ENCODE results near the gene RSPH1.

RSPH1 gene

GRCh38 chr21:42496120-42496838, at the start of gene RSPH1:
Gene RSPH1, minus strand, starts transcription at chr21:42496224. Its CDS starts 38 bp downstream, at chr21:42496186.
- peak; percentile 99 for DNase-seq

GRCh38 chr21:42545745-42546144, 49.7 kb upstream of the RSPH1 start:
- no peak for DNase-seq

- DNase-seq: no peak
These were observed 49.3 kb upstream of the RSPH1 start for GRCh38 chr21:42545317-42545716.

GRCh38 chr21:42544544-42544943, 48.5 kb upstream of the RSPH1 start:
- DNase-seq: no peak

GRCh38 chr21:42543106-42543847, 47.3 kb upstream of the RSPH1 start:
- DNase-seq: no peak

- no peak for DNase-seq
These were observed 46.6 kb upstream of the RSPH1 start for GRCh38 chr21:42542596-42542995.

- no peak for DNase-seq
These were observed 46.2 kb upstream of the RSPH1 start for GRCh38 chr21:42542196-42542595.

GRCh38 chr21:42541618-42542017, 45.6 kb upstream of the RSPH1 start:
- DNase-seq: no peak

- DNase-seq: no peak
These were observed 45.1 kb upstream of the RSPH1 start for GRCh38 chr21:42541174-42541573.

GRCh38 chr21:42540396-42540795, 44.4 kb upstream of the RSPH1 start:
- no peak for DNase-seq

- DNase-seq: peak in 1 of 3 donors; percentile 21
These were observed 43.9 kb upstream of the RSPH1 start for GRCh38 chr21:42539931-42540343.

- DNase-seq: no peak
These were observed 43.3 kb upstream of the RSPH1 start for GRCh38 chr21:42539342-42539741.

GRCh38 chr21:42538479-42539275, 42.7 kb upstream of the RSPH1 start:
- no peak for DNase-seq

- peak in 1 of 3 donors; percentile 33 for DNase-seq
These were observed 41.2 kb upstream of the RSPH1 start for GRCh38 chr21:42537106-42537742.

GRCh38 chr21:42536601-42537000, 40.6 kb upstream of the RSPH1 start:
- DNase-seq: no peak

- no peak for DNase-seq
These were observed 39.7 kb upstream of the RSPH1 start for GRCh38 chr21:42535602-42536171.

- peak; percentile 74 to 81 (median 78) for DNase-seq
These were observed 38.7 kb upstream of the RSPH1 start for GRCh38 chr21:42534421-42535378.

- DNase-seq: no peak
These were observed 37.9 kb upstream of the RSPH1 start for GRCh38 chr21:42533963-42534355.

GRCh38 chr21:42533306-42533962, 37.4 kb upstream of the RSPH1 start:
- DNase-seq: no peak

- DNase-seq: peak; percentile 81 to 87 (median 83)
These were observed 36.6 kb upstream of the RSPH1 start for GRCh38 chr21:42532466-42533181.
